Measurements from ENCODE around the gene MSANTD7.

DNA sequence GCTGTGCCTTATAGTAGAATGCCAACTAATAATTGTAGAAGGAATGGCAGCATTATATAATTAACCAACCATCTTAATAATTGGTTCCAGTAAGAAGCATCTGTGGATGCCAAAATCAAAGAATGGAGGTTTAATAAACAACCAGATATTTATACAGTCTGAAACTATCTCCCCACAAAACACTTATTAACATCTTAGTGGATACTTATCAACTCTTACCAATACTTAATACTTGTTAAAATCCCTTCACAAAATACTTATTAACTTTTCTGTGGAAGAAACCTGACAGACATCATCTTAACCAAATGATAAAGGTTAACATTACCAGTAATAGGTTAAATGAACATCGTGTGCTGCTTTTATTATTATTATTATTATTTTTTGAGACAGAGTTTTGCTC lies 34.3 kb upstream of the MSANTD7 start:
- TF ChIP-seq, protein P1, sequence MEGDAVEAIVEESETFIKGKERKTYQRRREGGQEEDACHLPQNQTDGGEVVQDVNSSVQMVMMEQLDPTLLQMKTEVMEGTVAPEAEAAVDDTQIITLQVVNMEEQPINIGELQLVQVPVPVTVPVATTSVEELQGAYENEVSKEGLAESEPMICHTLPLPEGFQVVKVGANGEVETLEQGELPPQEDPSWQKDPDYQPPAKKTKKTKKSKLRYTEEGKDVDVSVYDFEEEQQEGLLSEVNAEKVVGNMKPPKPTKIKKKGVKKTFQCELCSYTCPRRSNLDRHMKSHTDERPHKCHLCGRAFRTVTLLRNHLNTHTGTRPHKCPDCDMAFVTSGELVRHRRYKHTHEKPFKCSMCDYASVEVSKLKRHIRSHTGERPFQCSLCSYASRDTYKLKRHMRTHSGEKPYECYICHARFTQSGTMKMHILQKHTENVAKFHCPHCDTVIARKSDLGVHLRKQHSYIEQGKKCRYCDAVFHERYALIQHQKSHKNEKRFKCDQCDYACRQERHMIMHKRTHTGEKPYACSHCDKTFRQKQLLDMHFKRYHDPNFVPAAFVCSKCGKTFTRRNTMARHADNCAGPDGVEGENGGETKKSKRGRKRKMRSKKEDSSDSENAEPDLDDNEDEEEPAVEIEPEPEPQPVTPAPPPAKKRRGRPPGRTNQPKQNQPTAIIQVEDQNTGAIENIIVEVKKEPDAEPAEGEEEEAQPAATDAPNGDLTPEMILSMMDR (IDR thresholded peaks at IDR 0.05) = no peak
- no peak for TF ChIP-seq POLR2A (IDR thresholded peaks at IDR 0.05)

Measured in stomach (tissue), 4 donors.